ENCODE results near the gene ABCB9.
"Not testable (repeated sequence)": the region's sequence is repeated elsewhere in the genome, so short reads cannot be mapped to it uniquely, and the experiment has no call there.

The ABCB9 gene

DNA sequence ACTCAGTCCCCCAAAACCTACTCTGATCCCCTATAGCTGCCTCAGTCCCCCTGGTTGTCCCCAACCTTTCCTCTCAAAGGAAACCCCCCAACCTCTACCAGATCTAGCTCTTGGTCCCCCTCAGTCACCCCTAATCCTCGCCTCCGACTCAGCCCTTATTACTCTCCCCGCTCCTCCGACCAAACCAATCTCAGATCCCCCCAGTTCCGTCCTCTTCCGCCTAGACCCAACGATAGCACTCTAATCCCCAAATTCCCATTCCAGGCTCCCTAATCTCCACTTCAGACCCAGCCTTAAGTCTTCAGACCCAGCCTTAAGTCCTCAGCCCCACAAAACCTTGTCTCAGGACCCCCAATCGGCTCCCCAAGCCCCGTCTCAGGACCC lies 71.0 kb downstream of the ABCB9 start:
- no peak for DNase-seq (ENCODE audit: low read depth)

DNA sequence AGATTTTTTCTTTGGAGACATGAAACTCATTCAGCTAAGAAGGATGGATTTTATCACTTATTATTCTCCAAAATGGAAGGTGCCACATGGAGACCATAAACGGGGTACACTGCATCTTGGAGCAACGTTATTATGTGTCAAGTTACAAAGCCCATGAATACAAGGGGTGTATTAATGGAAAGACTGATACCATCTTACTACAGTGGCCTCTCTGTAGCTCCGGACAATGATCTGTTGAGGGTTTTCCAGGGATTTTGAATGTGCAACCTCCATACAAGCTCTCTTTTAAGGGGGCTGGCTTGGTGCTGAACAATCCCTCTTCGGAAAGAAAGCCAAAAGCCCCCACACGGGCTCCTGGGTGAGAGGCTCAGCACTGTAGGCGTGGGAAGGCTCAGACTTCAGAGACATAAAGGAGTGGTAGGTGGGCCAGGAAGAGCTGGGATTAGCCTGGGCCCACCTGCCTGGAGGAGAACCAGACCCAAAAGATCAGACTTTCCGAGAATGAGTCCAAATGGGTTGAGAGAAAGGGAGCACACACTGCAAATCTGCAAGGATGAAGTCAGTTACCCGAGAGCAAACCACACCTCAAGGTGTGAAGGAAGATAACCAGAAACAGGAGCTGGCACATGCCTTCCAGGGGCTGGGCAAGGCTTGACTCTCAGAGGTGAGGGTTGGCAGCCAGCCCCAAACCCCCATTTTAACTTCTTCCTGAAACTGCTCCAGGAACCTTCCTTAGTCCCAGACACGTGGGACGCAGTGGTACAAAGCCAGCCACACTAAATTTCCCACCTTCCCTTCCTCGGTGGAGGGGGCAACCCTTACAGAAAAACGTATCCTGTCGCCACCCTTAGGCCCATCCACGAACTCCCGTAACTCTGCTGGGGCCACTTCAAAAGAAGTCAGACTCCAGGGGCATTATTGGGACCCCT lies 71.8 kb downstream of the ABCB9 start:
- DNase-seq (ENCODE audit: low read depth), result no peak

DNA sequence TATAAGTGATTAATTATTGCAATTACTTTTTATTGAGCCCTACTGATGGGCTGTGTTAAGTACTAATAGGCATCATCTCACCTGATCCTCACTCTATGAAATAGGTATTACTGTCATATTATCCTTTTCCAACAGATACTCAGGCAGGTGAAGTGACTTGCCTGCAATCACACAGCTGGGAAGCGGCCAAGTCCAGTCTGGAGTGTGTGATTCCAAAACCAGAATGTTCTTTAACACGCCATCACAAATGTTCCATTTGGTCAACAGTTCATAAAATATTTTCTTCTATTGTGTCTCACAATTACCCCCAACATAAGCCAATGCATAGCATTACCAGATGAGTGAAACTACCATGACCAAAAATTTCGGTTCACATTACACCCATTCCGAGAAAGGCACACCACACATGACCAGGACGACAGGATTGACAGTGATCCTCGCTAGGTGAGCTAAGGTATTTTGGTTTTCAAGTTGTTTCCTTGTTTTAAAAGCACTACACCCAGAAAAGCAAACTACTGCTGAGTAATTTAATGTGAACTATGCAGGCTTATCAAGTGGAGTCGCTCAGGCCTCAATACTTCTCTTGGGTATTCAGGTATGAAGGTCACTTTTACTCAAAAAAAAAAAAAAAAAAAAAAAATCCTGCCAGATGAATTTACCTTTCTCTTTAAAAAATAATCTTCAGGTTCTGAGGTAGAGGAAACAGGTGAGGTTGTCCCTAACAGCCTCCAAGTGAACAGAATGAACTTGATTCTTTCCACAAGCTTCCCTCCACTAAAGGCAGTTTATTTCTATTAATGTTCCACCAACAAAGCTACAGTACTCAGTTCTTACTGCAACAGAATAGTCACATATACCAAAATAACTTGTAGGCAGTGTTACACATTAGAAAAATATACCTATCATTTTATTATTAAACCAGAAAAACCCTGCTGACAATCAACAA lies 72.8 kb downstream of the ABCB9 start:
- DNase-seq (ENCODE audit: low read depth), result no peak

DNA sequence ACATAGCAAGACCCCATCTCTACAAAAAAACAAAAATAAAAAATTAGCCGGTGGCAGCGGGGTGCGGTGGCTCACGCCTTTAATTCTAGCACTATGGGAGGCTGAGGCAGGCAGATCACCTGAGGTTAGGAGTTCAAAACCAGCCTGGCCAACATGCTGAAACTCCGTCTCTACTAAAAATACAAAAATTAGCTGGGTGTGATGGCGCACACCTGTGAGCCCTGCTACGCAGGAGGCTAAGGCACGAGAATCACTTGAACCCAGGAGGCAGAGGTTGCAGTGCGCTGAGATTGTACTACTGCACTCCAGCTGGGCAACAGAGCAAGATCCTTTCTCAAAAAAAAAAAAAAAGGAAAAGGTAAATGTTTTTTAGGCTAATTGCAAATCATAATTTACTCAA lies 73.5 kb downstream of the ABCB9 start:
- not testable (repeated sequence) for DNase-seq (ENCODE audit: low read depth)

DNA sequence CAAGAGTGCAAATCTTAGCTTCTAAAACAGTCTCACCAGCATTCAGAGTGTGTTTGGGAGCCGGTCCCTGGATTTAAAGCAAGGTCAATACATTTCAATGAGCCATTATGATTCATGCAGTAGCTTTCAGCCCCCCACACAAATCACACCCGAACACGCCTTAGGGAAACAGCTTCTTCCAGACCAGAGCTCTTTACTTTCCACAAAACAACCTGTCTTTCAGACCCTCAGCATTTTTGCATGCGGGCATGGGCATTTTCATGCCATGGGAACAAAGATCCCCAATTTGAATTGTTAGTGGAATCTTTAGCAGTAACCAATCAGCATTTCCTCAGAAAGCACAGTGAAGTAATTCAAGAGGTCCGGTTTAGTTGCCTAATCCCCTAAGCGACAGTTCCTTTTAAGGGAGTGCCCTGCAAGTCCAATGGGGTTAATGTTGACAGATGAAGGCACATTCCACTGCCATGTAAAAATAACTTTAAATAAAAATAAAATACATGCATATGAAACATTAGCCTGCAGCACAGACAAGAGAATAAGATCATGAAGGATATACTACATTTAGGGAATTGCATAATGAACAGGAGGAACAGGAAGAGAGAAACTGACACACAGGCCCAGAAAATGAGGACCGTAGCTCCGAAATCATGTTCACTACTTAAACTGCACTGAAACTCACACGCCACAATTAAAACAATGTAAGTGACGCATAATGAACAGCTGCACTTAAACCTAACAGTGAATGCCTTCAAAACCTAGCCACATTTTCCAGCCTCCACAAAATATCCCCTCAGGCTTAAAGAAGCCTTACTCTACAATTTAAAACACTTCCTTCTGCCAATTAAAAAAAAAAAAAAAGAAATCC lies 74.4 kb downstream of the ABCB9 start:
- DNase-seq (ENCODE audit: low read depth), result peak; percentile 74

DNA sequence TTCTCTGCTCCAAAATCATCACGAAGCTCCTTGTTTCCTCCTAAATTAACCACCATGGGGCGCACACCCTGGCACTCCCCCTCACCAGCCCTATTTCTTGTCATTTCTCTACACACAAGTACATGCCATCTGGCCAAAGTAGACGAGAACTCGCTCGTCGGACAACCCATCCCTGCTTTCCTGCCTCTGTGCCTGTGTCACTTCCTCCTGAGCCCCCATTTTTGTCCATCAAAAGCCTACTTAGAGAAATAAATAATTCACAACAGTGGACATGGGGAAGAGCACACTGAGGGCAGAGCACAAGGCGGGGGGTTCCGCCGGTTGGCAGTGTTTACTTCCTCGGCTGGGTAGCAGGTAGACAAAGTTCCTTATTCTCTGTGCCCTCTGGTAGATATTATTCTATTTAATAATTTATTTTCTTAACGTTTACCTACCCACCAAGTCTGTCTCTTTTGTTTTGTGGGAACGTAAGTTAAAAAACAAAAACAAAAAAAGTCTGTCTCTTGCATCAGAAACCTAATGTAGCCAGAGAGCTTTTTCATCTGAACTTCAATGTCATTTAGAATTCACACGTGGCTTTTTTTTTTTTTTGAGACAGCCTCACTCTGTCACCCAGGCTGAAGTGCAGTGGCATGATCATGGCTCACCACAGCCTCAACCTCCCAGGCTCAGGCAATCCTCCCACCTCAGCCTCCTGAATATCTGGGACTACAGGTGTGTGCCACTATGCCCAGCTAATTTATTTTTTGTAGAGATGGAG lies 76.3 kb downstream of the ABCB9 start:
- DNase-seq (ENCODE audit: low read depth), result no peak

DNA sequence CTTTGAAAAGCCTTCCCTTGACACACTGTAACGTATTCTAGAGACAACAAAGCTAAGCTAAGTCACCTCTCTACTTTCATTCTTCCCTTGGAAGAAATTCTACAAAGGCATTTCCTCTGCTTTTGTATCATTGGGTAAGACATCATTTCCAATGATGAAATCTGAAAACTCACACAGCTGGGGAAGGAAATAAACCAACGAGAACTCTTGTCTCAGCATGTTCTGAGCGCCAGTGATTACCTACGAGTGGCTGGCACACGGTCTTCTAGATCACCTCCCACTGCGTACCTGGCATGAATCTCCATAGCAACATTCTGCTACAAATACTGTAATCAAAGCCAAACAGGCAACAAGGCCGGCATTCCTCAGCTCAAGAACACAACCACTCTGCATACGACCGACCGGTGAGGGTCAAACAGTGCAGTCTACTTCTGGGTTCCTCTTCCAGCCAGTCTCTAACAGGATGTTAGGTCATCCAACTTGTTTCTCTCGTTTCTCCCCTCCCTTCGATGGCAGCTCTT lies 78.0 kb downstream of the ABCB9 start:
- peak; percentile 38 for DNase-seq (ENCODE audit: low read depth)

DNA sequence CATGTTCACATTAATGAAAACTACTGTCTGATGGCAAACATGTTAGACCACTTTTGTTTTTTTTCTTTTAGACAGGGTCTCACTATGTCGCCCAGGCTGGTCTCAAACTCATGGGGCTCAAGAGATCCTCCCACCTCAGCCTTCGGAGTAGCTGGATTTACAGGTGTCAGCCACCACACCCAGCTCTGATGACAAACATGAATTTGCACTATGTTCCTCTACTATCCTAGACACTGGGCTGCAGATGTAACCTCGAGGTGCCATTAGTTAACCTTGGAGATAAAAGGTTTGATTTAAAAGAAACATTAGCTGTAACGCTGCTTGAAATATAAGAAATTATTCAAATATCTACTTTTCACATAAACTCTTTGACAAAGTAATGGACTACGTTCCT lies 78.4 kb downstream of the ABCB9 start:
- no peak for DNase-seq (ENCODE audit: low read depth)

DNA sequence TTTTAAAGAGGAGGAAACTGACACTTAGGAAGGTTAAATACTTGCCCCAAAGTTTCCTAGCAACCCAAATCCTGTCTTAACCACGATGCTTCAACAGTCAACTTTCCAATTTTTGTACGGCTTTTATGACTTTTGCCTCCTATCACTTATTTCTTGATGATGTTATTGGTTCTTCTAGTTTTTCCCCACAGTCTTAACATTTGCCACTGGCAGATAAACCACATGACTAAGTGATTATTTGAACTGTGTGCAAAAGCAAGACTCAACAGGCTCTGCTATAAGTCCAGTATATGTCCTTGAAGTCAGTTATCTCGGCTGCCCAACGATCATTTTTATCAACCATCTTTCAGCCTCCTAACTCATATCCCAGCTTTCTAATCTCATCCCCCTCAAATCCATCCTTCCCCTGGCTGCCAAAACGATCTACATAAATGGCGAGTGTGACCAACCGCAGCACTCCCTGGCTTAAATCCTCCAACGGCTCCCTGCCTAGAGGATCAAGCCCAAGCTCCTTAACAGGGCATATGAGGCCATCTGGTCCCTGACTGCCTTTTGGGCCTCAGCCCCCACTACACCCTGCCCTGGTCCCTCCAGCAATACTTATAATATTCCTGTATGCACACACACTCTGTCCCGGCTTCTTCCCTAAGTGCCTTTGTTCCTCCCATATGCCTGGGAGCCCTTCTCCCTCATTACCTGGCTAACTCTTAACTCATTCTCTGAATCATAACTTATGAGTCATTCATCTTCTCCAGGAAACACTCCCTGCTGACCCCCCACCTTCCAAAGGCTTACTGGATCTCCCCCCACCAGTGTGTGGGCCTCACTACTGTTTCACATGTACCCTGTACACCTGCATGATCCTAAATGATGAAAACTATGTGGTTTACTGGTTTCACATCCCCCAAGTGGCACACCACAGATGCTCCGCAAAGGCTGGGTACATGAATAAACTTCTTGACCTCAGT lies 79.1 kb downstream of the ABCB9 start:
- no peak for DNase-seq (ENCODE audit: low read depth)

DNA sequence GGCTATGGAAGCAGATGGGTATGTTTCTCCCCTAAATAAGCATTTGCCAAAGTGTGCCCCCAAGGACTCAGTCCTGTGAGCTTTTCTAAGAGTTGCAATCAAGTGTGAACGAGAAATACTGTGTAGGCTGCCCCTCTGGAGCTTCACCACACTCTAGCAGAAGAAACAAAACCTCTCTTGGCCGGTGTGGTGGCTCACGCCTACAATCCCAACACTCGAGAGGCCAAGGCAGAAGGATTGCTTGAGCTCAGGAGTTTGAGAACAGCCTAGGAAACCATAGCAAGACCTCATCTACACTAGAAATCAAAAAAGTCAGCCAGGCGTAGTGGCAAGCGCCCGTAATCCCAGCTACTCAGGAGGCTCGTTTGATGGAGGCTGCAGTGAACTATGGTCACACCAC lies 80.1 kb downstream of the ABCB9 start:
- no peak for DNase-seq (ENCODE audit: low read depth)

DNA sequence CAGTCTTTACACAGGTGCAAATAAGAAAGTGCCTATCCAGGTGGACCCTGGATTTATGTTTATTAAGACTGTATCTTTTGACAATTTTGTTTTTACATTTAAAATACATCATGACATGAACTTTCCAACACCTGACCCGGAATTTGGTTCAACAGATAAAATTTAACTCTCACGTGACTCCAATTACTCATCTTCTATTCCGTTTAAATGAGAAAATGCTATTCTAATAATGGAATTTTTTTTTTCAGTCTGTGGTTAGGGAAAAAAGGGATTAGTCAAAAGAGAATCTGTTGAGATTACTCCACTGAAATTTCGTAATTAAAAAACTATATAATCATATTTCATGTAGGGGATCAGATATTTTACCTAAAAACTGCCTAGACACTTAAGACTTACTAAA lies 81.4 kb downstream of the ABCB9 start:
- DNase-seq (ENCODE audit: low read depth), result no peak

DNA sequence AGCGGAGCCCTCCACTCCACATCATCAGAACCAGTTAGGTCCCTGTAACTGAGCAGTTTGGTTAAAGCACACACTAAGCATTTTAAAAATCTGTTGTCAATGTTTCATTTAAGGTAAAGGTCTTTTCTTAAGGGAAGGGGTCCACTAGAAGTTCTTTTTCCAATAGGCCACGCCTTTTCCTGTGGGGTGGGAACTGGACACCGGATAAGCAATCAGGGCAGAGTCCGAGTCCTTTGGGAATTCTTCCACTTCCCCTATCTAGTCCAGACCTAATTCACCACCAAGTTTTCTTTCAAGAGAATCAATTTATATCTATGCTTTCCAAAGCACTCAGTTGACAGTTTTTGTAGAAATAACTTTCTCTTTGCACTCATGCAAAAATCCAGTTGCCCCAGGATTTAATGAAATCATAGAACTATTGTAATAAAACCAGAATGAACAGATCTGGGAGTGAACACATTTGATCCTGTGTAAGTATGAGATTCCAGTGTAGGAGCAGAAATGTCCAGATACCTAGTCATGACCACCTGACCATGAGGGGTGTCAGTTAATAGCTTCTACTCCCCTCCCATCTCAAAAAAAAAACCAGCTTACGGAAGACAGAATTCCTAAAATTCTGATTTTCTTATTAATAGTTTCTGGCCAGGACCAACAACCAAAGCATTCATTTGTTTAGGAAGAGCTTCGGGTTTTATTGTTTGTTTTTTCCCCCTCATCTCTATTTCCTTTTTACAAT lies 82.0 kb downstream of the ABCB9 start:
- DNase-seq (ENCODE audit: low read depth), result no peak

DNA sequence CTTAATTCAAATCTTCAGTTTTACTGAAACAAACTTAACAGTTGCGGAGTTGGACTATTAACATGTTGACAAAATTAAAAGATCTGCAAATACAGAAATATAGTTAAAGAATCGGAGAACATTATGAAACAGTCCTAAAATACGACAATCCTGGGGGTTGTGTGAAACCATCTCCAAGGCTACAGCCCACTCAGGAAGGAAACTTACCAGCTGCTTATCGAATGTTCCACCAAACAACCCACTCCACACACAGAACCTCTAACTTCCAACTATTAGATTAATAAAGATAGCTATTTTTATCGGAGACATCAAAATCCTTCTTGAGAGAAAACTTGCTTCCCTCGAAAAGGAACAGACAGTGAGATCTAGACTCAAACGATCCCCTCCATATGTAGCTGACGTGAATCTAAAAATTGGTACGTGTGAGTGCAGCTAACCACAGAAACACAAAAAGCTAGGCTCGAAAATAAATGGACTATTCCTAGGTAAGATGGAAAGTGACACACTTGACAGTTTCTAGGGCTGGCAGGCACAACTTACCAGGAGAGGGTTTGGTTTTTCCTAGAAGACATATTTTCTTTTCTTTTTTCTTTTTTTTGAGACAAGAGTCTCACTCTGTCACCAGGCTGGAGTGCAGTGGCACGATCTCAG lies 83.2 kb downstream of the ABCB9 start:
- no peak for DNase-seq (ENCODE audit: low read depth)

DNA sequence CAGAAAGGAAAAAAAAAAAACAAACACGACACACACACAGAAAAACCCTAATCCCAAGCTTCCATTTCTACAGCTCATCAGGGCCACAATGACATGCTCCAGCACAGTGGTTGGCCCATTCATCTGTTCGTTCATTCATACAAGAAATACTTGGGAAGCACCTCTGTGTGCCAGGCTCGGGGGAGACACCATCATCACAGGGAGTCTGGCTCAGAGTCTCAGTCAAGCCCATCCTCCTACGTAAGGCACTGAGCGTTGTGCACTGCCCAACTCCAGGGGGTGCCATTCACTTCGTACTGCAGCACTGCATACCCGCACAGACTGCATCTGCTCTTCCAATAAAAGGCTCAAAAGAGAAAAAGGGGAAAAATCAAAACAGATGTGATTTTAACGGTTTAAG lies 85.6 kb downstream of the ABCB9 start:
- DNase-seq (ENCODE audit: low read depth), result peak; percentile 52

DNA sequence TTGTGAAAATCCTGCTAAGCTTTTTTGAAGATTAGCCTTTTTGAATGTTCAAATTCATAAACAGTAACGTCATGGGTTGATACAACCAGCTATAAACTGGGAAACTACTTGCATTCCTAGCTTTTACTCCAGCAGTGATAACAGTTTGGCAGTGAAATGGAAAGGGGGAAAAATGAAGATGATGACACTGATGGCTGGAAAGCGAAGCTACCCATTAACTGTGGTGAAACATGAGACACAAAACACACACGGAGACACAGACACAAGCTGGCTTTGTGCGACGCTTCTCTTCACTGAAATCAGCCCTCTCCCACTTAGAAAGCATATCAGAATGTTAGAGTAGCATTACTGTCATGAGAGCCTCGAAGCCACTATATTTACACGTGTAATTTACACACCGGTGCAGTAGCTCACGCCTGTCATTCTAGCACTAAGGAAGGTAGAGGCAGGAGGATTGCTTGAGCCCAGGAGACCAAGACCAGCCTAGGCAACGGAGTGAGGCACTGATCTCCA lies 86.1 kb downstream of the ABCB9 start:
- peak; percentile 18 for DNase-seq (ENCODE audit: low read depth)
